Right lung (tissue), 5 donors: ENCODE data around the gene ATXN1. TPM values are rescaled to one million over a fixed set of nuclear protein-coding genes. Genes with fewer than 3 reads are reported as not detected.

Experiments
- DNase-seq, 2 donors: peaks; one replicate each; pipeline ENCODE4 v3.0.0-alpha.2; 2013
- polyA plus RNA-seq, 5 donors: library from polyadenylated mRNA; unstranded; fragments of 120-200 nt; gene quantifications; one replicate each; pipeline versions ENCODE4 v1.2.1 to v1.2.3, GENCODE V29; 2013; ENCODE audit warnings: inconsistent platforms in 1 of 5, low replicate concordance in 1 of 5; ENCODE audit not compliant: insufficient read length in 5 of 5, insufficient read depth in 1 of 5

ATXN1 gene
- polyA plus RNA-seq, 5 donors = 17.6 to 28.3 (median 25.1) TPM

DNA sequence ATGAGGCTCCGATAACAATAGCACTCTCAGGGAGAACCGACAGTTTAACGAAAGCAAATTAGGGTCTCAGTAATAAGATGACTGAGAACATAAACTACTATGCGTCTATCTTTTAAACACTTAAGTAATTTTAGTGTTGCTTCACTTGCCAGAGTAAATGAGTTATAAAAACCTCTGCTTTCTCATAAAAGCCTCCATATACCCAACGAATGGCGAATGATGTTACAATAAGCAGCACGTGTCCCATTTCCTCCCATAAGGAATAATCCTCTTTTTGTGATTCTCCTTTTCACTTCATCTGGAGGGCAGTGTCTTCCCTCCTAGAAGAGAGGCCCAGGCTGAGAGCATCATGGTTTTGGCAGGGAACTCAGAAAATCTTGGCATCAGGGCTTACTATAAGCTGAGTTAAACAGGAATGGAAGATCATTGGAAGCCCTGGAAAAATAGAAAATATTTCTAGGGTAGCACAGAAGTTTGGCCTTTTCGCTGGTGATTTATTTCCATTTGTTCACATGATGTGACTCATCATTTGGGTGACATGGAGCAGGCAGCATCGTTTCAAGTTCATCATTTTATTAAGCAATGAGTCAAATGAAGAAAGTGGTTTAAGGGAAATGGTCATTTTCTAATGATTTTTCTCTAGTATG is 255.4 kb downstream of the ATXN1 start:
- DNase-seq = peak; percentile 79 to 85

DNA sequence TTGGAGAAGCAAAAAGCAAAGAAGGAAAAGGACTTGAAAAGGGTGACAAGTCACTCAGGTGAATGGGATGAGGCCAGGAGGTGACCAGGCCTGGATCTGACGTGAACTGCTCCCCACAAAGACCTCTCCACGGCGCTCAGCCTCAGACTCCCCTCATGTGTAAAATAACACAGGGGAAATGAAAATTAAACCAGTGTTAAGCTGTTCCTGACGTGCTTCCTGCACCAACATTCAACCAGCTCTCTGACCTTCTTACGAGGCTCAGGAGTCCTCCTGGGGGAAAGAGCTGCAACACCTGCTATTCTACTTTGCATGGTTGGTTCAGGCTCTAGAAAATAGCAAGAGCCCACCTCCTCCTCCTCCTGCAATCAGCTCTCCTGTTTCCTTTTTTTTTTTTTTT is 256.7 kb downstream of the ATXN1 start:
- DNase-seq = no peak

DNA sequence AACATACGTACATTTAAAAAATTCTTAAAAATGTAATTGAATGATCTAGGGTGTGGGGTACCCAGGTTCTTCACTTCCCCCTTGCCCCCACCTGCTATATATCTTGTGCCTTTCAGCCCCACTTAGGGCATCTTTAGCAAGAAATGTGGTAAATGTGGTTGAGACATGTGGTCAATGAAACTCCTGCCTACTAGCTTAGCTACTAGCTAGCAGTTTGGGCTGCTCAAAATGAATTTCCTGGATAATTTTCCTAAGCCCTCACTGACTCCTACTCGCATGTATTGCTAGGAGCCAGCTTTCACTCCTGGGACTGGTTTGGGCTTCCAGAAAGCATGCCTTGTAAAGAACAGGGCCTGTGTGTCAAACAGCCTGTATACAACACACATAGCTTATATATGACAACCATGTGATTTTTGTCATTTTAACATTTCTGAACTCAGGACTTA is 257.3 kb downstream of the ATXN1 start:
- no peak for DNase-seq

GRCh38 chr6:16503241-16503775 is 258.0 kb downstream of the ATXN1 start:
- no peak for DNase-seq

GRCh38 chr6:16498957-16499356 is 262.3 kb downstream of the ATXN1 start:
- DNase-seq = no peak

- no peak for DNase-seq
These were observed 263.0 kb downstream of the ATXN1 start for GRCh38 chr6:16498237-16498636.

GRCh38 chr6:16496991-16497801 is 264.1 kb downstream of the ATXN1 start:
- peak; percentile 47 for DNase-seq

DNA sequence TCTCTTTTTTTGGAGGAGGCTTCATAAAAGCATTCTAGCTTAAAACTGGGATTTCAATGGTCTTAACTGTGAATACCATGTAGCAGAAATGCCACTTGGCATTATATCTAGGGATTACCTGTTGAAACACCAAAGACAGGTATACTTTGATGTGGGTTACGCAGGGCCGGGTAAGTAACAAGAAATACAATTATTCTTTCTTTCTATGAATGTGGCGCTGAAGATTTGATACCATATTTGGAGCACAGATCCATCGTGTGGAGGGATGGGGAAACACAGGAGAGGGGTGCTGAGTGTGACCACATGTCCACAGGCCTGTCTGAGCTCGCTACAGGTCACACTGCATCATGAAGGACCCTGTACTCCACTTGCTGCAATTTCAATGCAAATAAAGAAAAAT is 265.1 kb downstream of the ATXN1 start:
- DNase-seq = no peak

GRCh38 chr6:16494793-16495192 is 266.5 kb downstream of the ATXN1 start:
- no peak for DNase-seq

DNA sequence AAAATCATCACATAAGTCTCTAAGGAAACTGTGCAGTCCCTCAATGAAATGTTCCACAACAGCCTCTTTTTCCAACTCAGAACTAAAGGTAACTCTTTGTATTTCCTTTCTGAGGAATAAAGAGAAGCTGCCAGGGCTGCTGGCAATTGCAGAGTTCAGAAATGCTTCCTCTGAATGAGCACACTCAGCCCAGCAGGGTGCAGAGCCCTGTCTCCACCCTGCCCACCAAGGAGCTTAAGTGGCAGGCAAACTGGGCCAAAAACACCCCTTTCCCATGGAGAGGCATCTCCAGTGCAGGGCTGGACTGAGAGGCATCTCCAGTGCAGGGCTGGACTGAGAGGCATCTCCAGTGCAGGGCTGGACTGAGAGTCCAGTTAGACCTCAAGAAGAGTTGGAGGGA is 267.5 kb downstream of the ATXN1 start:
- DNase-seq = no peak

- no peak for DNase-seq
These were observed 268.1 kb downstream of the ATXN1 start for GRCh38 chr6:16493112-16493511.

- DNase-seq = no peak
These were observed 269.5 kb downstream of the ATXN1 start for GRCh38 chr6:16491666-16492313.

GRCh38 chr6:16490616-16491015 is 270.6 kb downstream of the ATXN1 start:
- no peak for DNase-seq

DNA sequence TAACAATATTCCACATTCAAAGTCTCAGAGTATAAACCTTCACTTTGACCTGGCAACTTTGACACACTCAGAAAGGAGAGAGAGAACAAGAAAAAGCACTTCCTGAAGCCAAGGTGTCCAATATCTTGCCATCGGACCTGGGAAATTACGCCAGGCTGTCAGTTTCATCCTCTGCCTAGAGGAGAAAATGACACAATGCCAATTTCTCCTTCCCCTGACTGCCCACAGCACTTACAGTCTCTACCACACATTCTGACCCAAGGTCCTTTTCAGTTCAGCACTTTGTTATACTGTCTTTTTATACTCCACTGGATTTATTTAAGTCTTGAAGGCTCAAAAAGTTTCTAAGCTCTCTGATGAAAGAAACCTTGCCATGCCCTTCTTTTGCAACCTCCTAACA is 272.4 kb downstream of the ATXN1 start:
- no peak for DNase-seq

- DNase-seq = no peak
These were observed 273.1 kb downstream of the ATXN1 start for GRCh38 chr6:16487996-16488674.

DNA sequence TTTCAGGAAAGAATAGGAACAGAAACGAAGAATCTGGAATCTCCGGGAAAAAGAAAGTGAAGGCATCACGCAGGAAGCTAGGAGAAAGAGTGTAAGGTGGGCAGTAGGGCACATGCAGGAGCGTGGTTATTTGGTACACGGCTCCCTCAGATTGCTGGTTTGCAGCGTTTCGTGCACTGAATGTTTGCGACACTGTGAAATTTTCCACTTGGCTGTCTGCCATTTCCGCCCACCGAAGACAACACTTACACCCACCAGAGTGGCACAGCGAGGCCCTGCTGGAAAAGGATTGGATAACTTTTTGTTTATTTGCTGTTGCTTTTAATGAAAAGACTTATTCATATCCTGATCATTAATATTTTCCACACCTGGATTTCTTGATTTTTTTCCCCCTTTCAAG is 274.6 kb downstream of the ATXN1 start:
- no peak for DNase-seq

DNA sequence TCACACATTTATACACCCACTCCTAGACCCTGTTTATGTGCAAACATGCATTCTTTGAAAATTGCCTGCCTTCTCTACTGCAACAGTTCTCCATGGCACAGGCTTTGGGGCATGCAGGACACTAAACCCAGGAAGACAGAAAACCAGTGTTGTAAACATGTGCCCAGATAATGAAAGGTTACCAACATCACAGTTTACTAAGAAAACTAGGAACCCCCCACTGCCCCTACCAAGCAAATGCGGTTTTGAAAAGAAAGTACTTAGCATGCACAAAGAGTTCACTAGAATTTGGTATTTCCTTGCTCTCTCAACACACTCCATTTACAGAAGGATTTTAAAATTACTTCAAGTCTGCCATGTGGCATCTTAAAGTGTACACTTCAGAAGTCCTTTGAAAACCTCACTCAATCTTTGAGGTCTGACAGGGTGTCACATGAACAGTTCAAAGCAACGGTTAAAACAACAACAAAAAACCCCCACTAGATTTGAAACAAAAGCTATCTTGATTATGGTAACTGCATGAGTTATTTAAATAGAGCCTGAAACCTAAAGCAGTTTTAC is 277.9 kb downstream of the ATXN1 start:
- DNase-seq = no peak

DNA sequence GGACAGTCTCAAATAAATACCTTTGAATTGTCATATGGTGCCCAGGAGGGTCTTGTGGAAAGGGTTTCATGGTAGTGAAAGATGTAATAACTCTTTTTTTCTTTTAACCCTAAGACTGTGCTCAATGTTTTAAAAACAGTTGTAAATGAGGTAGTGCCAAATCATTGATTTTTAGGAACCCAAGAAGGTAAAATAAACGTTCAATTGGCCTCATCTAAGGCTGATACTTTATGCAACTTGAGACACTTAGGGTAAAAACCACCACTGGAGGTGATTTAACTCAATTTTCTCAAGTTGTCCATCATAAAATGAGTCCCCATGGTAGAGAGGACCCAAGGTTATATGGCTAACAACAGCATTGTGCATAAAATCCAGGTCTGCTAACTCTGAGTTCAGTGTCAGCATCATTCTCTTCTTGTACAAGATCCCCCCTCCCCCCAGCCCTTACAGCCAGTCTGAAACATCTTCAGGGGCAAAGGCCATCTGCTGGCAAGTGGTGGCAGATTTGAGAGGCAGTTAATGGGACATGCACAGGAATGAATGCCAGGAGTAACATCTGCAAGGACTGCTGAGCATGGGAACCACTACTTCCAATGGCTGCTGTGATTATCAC is 278.5 kb downstream of the ATXN1 start:
- no peak for DNase-seq

DNA sequence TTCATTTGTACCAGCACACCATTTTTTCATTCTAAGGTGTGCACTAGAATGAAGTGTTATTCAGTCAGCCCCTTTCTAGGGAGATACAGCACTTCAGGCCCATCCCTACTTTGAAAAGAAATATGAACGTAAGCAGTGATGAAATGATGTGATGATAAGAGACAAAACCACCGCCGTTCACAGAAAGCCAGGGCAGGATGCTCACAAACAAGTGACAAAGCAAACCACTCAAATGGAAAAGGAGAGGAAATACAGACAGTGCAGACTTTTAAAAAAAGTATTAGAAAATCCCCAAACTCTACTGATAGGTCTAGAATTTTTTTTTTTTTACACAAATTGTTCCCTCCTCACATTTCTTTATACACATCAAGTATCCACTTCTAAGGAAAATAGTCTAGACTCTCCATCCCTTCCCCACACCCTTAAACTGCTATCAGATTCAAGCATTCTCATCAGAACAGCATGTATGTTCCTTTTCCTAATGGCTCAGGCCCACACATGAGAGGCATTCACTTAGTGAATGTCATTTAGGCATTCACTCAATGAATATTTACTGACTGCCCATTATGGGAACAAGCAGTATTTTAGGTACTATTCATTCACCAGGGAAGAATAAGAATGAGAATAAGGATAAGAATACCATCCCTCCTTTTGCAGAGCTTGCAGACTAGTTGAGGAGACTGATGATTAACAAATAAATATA is 279.4 kb downstream of the ATXN1 start:
- no peak for DNase-seq

GRCh38 chr6:16480763-16481560 is 280.3 kb downstream of the ATXN1 start:
- no peak for DNase-seq
